Measurements from ENCODE around the gene NOL12. TPM values are rescaled to one million over a fixed set of nuclear protein-coding genes. Genes with fewer than 3 reads are reported as not detected.

NOL12 gene
- total RNA-seq, 1 experiment from 2014 or later: 30.4 TPM

DNA sequence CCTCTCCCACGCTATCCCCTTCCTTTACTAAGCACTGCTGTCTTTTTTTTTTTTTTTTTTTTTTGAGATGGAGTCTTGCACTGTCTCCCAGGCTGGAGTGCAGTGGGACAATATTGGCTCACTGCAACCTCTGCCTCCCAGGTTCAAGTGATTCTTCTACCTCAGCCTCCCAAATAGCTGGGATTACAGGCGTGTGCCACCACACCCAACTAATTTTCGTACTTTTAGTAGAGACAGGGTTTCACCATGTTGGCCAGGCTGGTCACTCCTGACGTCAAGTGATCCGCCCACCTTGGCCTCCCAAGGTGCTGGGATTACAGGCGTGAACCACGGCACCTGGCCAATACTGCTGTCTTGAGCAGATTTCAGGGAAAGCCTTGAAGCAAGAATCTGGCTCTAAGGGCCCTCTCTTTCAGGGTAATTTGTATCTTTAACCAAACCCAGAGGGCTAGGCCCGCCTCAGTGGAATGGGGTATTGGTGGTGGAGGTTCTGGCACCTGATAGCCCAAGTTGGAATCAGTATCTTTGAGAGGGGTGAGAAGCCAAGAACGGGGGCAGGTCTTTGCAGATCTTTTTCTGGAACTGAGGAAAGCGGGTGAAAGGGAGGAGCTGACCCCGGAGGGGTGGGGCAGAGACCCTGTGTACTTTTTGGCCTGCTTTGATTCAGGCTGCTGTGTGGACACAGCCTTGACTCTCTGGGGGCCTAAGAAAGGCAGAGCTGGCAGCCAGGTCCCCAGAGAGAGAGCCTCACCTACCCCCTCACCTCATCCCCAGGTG lies 47.7 kb downstream of the NOL12 start:
- Histone ChIP-seq H2AK5ac (ENCODE audit: insufficient read length, low read length) (no peak overlapping the region), H3K56ac (ENCODE audit: insufficient read length, low read depth, low read length) (no peak overlapping the region), H3K18ac (ENCODE audit: insufficient read length, low read depth, low read length) (no peak overlapping the region), H2BK20ac (ENCODE audit: low read depth, low read length, poor library complexity, severe bottlenecking) (no peak overlapping the region), H2BK5ac (ENCODE audit: insufficient read length, low read length) (no peak overlapping the region), H3K4ac (ENCODE audit: low read depth, low read length) (no peak overlapping the region), H2AFZ (ENCODE audit: low read length) (no peak overlapping the region), H4K5ac (ENCODE audit: insufficient read length, low read depth, low read length) (no peak overlapping the region), H3T11ph (ENCODE audit: low read length) (no peak overlapping the region), H3K4me2 (ENCODE audit: insufficient read depth, insufficient read length, low read length) (no peak overlapping the region), H3K79me1 (ENCODE audit: insufficient read depth, low read depth, low read length, poor library complexity, severe bottlenecking) (no peaks in the 10 kb centered on the region), H4K8ac (replicated peaks; ENCODE audit: insufficient read length, low read depth, low read length) (no peak overlapping the region), H3K9ac (ENCODE audit: extremely low read depth, insufficient read length, low read length) (no peak overlapping the region), H2BK15ac (ENCODE audit: low read depth, low read length) (no peak overlapping the region), H3K14ac (ENCODE audit: insufficient read depth, low read length) (no peak overlapping the region), H3K79me2 (ENCODE audit: insufficient read depth, low read length) (no peaks in the 10 kb centered on the region), H4K91ac (ENCODE audit: insufficient read length, low read depth, low read length) (no peak overlapping the region), H3K23me2 (ENCODE audit: insufficient read length, low read depth, low read length, poor library complexity, severe bottlenecking) (no peaks in the 10 kb centered on the region), H3K27me3 (ENCODE audit: insufficient read depth, low read length) (peaks cover 19% of the 10 kb centered on the region; the same call in 1 of the 2 replicates), H3K4me1 (ENCODE audit: insufficient read depth, low read length) (no peaks in the 10 kb centered on the region), H3K9me3 (ENCODE audit: control insufficient read depth, low read depth, low read length) (no peaks in the 10 kb centered on the region), H3K23ac (ENCODE audit: insufficient read length, low read depth, low read length) (no peak overlapping the region), H2BK120ac (ENCODE audit: low read depth, low read length, poor library complexity, severe bottlenecking) (no peak overlapping the region), H4K20me1 (ENCODE audit: control insufficient read depth, insufficient read depth, insufficient read length) (no peaks in the 10 kb centered on the region), H2BK12ac (ENCODE audit: insufficient read length, low read depth, low read length) (no peak overlapping the region), H3K27ac (ENCODE audit: insufficient read length, low read depth, low read length) (no peak overlapping the region)
- H3K4me3 Mint-ChIP-seq: no peak overlapping the region; a peak in 1 of 5 replicates
- peaks cover 8 to 9% of the 10 kb centered on the region in 2 experiments; a peak in 3 of 4 replicates for H3K4me1 Mint-ChIP-seq
- H3K27me3 Mint-ChIP-seq (ENCODE audit: low read depth): peaks cover 82% of the 10 kb centered on the region
- peaks cover 13 to 25% (median 18%) of the 10 kb centered on the region in 3 experiments; a peak in 6 of 7 replicates for H3K36me3 Mint-ChIP-seq (ENCODE audit: insufficient read depth in 1 of 3, low read depth in 3 of 3)
- no CpG with 5 or more reads among the region's 11 CpGs for WGBS (ENCODE audit: extremely low coverage, insufficient read length, low lambda C conversion rate)
- H3K27ac Mint-ChIP-seq: no peak overlapping the region; a peak in 1 of 7 replicates
- TF ChIP-seq, protein P1, sequence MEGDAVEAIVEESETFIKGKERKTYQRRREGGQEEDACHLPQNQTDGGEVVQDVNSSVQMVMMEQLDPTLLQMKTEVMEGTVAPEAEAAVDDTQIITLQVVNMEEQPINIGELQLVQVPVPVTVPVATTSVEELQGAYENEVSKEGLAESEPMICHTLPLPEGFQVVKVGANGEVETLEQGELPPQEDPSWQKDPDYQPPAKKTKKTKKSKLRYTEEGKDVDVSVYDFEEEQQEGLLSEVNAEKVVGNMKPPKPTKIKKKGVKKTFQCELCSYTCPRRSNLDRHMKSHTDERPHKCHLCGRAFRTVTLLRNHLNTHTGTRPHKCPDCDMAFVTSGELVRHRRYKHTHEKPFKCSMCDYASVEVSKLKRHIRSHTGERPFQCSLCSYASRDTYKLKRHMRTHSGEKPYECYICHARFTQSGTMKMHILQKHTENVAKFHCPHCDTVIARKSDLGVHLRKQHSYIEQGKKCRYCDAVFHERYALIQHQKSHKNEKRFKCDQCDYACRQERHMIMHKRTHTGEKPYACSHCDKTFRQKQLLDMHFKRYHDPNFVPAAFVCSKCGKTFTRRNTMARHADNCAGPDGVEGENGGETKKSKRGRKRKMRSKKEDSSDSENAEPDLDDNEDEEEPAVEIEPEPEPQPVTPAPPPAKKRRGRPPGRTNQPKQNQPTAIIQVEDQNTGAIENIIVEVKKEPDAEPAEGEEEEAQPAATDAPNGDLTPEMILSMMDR (conservative IDR thresholded peaks at IDR 0.05): no peak
- no peak for DNase-seq
- H3K9me3 Mint-ChIP-seq: no peaks in the 10 kb centered on the region

Data from H9 (cell line).